Stimulated activated CD8-positive, alpha-beta memory T cell treated with anti-CD3 and anti-CD28 coated beads, Interleukin-7, amount 100 ng/mL, for 24 hours (primary cell): ENCODE measurements around the gene IL37.

ENCODE experiments used
- DNase-seq: peaks from one replicate; pipeline ENCODE4 v3.0.0-alpha.2; 2020; ENCODE audit warnings: low read depth

IL37 gene, protein sequence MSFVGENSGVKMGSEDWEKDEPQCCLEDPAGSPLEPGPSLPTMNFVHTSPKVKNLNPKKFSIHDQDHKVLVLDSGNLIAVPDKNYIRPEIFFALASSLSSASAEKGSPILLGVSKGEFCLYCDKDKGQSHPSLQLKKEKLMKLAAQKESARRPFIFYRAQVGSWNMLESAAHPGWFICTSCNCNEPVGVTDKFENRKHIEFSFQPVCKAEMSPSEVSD

GRCh38 chr2:112910865-112911264 is at the start of gene IL37:
Gene IL37 (plus strand): TSS chr2:112911165. CDS start chr2:112913013, 1,848 bp downstream.
- DNase-seq = no peak

DNA sequence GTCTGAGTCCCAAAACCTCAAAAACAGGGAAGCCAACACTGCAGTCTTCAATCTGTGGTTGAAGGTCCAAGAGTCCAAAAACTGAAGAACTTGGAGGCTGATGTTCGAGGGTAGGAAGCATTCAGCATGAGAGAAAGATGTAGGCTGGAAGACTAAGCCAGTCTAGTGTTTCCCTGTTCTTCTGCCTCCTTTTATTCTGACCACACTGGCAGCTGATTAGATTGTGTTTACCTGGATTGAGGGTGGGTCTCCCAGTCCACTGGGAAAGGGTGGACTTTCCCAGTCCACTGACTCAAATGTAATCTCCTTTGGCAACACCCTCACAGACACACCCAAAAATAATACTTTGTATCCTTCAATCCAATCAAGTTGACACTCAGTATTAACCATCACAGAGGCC is 46.9 kb upstream of the IL37 start:
- DNase-seq = no peak

GRCh38 chr2:112866128-112866835 is 44.7 kb upstream of the IL37 start:
- no peak for DNase-seq

- no peak for DNase-seq
These were observed 43.0 kb upstream of the IL37 start for GRCh38 chr2:112867701-112868631.

DNA sequence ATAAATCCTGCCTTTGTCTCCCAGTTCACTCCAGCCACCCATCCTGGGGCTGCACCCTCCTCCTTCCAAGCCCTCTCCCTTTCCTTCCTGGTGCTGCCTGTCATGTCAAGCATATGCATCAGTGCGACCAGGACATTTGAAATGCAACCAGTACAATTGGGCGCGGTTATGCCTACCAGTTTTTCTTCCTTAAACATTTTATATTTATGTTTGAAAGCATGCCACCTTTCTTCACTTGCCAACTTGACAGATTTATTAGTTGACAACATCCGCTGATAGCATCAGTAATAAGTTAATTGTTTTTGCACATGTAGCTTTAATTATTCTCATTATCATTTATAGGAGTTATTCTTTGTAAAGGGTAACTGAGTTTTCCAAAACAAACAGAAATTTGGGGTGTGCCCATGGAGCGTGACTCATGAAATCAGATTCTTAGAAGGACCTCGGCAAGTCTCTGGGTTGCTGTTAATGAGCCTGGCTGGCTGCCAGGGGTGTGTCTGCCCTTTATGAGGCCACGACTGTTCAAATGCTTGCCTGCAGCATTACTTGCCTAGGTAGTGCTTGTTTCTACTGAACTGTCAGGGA is 41.6 kb upstream of the IL37 start:
- DNase-seq = no peak

- DNase-seq = no peak
These were observed 39.8 kb upstream of the IL37 start for GRCh38 chr2:112870841-112871835.

GRCh38 chr2:112876257-112876970 is 34.6 kb upstream of the IL37 start:
- no peak for DNase-seq

DNA sequence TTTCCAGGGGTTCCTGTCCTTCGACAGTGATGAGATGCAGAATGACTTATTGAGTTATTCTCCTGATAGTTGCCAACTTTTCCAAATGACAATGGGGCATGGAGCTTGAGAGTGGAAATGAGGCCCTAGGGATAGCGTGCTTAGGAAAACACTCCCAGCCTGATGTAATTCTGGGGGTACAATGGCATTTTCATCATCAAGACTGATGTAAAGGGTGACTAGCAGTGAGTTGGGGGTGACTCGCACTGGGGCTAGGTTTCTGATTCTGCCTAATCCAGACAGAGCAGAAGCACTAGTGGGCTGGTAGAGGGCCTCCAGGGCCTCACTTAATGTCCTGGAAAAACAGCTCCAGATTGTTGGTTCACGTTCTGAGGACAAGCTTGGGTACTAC is 34.0 kb upstream of the IL37 start:
- DNase-seq = no peak

GRCh38 chr2:112877423-112877822 is 33.5 kb upstream of the IL37 start:
- DNase-seq = no peak

DNA sequence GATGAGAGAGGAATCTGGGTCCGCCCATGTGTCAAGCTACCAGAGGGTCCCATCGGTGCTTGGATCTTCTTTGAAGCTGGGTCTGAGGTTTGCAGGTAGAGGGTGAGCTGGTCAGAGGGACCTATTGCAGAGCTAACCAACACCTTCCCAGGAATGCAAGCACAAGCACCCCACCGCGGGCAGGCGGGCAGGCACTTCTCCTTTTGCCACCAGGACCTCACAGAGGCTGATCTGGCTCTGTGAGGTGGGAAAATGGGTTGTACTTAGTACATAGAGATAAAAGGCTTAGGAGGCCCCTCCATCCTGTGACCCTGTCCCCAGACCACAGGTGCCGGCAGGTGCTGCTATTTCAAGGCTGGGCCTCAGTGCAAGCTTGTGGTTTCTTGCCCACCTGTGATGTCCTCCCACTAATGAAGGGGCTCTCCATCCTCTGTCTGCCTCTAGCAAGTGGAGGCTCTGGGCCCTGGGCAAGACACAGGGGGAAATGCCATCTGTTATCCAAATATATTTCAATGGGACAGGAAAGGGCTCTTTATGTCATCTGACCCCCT is 31.4 kb upstream of the IL37 start:
- no peak for DNase-seq

DNA sequence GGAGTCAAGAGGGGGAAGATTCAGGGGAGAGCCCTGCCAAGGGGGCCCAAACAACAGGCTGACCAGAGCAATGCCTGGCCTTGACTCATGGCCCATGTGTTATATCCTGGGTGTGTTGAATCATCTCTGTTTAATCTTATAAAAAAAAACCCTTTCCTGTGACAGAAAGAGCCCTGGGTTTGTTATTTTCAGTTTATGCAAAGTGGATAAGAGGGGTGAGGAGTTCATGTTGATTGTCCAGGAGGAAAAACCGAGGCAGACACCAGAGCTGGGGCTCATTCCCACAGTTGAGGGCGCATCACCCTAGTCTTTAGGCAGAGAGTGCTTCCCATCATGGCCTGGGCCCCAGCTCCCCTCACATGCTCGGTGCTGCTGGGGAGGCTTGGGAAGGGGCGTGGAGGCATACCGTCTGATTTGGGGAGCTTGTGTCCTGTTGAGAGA is 30.9 kb upstream of the IL37 start:
- DNase-seq = no peak

DNA sequence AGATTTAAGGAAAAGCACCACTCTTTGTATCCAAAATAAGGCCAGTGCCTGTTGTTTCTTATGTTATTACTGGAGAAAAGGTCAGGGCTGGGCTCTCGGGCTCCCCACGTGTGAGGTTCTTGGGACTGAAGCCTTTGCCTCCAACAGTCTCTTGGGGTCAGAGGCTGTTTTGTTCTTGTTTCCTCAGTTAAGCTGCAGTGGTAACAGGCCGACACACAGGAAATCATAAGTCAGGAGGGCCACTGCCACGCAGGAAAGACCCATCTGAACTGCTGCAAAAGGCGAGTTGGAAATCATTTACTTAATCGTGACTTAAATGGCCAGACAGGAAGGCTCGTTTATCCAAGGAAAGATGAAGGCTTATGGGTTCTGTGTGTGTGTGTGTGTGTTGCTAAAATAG is 30.3 kb upstream of the IL37 start:
- no peak for DNase-seq

- no peak for DNase-seq
These were observed 29.6 kb upstream of the IL37 start for GRCh38 chr2:112881217-112881985.

DNA sequence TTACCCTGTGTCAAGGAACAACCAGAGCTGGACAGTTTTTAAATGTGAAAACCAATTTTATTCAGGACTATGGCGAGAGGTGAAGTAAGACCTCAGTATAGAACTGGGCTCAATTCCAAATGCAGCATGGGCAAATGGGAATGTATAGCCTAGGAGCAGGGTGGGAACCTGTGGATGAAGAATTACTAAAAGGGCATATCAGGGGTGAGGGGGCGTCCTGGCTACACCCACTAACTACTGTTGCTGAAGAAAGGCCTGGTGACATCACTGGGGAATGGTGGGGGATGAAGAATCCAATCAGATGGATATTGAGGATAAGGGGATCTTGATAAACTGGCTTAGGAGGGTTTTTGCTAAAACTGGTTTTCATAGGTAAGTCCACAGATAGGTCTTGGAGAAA is 27.3 kb upstream of the IL37 start:
- no peak for DNase-seq

DNA sequence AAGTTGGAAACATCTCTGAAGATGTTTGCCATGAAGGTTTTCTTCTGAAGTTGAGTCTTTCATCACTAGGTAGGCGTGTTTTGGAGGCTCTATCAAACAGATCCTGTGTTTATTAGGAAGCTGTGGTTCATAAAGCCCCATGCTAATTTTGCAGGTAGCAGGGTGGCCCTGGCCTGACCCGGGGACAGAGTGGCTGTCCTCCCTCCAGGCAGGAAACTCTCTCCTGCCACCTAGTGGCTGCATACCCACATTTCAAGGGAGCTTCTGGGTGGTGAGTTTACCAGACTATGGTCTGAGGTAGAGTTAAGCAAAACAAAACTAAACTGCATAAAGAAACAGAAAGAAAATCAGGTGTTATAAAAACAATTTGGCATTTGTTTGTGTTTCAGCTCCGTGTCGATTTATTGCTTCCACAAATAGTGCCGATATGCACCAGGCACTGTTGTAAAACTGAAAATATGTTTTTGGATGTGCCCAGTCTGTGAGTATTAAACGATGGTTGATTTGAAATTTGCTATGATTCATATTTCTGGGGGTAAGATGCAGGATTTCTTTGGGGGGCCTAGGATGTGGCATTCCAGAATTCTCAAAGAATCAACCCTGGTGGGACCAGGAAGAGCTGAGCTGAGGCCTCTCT is 26.0 kb upstream of the IL37 start:
- DNase-seq = peak; percentile 52

- no peak for DNase-seq
These were observed 25.5 kb upstream of the IL37 start for GRCh38 chr2:112885506-112885902.

DNA sequence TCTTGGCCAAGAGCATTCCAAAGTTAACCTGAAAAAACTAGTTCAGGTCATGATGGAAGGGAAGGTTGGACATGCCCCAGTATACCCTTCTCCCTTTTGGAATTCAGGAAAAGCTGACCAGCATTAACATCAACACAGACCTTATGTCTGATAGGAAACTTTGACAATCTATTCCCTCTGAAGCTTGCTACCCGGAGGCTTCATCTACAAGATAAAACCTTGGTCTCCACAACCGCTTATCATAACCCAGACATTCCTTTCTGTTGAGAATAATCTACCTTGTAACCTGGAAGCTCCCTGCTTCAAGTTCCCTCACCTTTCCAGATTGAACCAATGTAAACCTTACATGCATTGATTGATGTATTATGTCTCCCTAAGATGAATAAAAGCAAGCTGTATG is 24.7 kb upstream of the IL37 start:
- DNase-seq = no peak

GRCh38 chr2:112887964-112888749 is 22.8 kb upstream of the IL37 start:
- no peak for DNase-seq
